H1 (cell line): ENCODE data around the gene CHAC2.

Source experiments
- CEBPB ChIP-seq: IDR thresholded peaks from 2 replicates; pipeline ENCODE4 v1.6.1; 2012; ENCODE audit warnings: low read depth, low read length
- CTCF ChIP-seq, 3 experiments: IDR thresholded peaks; 1 replicate in 2 of 3; 2 replicates in 1 of 3; pipeline versions ENCODE4 v1.5.1 to v1.6.1; 2011; ENCODE audit warnings: low read length in 3 of 3, mild to moderate bottlenecking in 3 of 3, inconsistent platforms in 2 of 3, low read depth in 1 of 3, moderate library complexity in 1 of 3; ENCODE audit not compliant: insufficient read depth in 1 of 3; ENCODE audit errors: control extremely low read depth in 1 of 3
- E2F6 ChIP-seq: IDR thresholded peaks from 2 replicates; pipeline ENCODE4 v1.6.1; 2012; ENCODE audit warnings: inconsistent platforms
- EP300 ChIP-seq, 2 experiments: IDR thresholded peaks; 1 replicate in 1 of 2; 2 replicates in 1 of 2; pipeline ENCODE4 v1.6.1; 2011 to 2012; ENCODE audit warnings: low read depth in 2 of 2, low read length in 2 of 2, mild to moderate bottlenecking in 2 of 2, borderline replicate concordance in 1 of 2, inconsistent platforms in 1 of 2, moderate library complexity in 1 of 2
- EZH2 ChIP-seq: fragments of 200-600 bp; sonication (generic); IDR thresholded peaks from 2 replicates; pipeline ENCODE4 v1.7.1; 2012; ENCODE audit warnings: low read depth, mild to moderate bottlenecking, moderate library complexity, low read length, inconsistent platforms; ENCODE audit not compliant: severe bottlenecking
- GABPA ChIP-seq: IDR thresholded peaks from 2 replicates; pipeline ENCODE4 v1.6.1; 2011; ENCODE audit warnings: mild to moderate bottlenecking, low read length, moderate library complexity, borderline replicate concordance; ENCODE audit not compliant: insufficient read depth
- JUN ChIP-seq: IDR thresholded peaks from 2 replicates; pipeline ENCODE4 v1.6.1; 2011; ENCODE audit warnings: low read depth, mild to moderate bottlenecking, improper control_type of control experiment, low read length
- KDM1A ChIP-seq: fragments of 200-600, 300-600 bp; sonication (generic); IDR thresholded peaks from 2 replicates; pipeline ENCODE4 v1.7.1; 2016; ENCODE audit warnings: mild to moderate bottlenecking, low read length, borderline replicate concordance
- POLR2A ChIP-seq, 2 experiments: IDR thresholded peaks; 1 replicate in 1 of 2; 2 replicates in 1 of 2; pipeline ENCODE4 v1.6.1; 2011; ENCODE audit warnings: low read depth in 2 of 2, low read length in 2 of 2, mild to moderate bottlenecking in 2 of 2; ENCODE audit errors: control extremely low read depth in 1 of 2
- RAD21 ChIP-seq, 2 experiments: IDR thresholded peaks in 1 of 2; conservative IDR thresholded peaks in 1 of 2; 2 replicates each; pipeline ENCODE4 v1.6.1; 2011; ENCODE audit warnings: low read depth in 2 of 2, low read length in 2 of 2, improper control_type of control experiment in 1 of 2, inconsistent platforms in 1 of 2, mild to moderate bottlenecking in 1 of 2, moderate library complexity in 1 of 2
- RFX5 ChIP-seq: IDR thresholded peaks from 2 replicates; pipeline ENCODE4 v1.6.1; 2011; ENCODE audit warnings: low read depth, low read length, improper control_type of control experiment, borderline replicate concordance
- RXRA ChIP-seq: IDR thresholded peaks from 2 replicates; pipeline ENCODE4 v1.6.1; 2011; ENCODE audit warnings: low read depth, mild to moderate bottlenecking, low read length, moderate library complexity; ENCODE audit not compliant: insufficient read depth
- TAF1 ChIP-seq: IDR thresholded peaks from 2 replicates; pipeline ENCODE4 v1.6.1; 2011; ENCODE audit warnings: mild to moderate bottlenecking, low read depth, low read length
- TBP ChIP-seq: IDR thresholded peaks from 2 replicates; pipeline ENCODE4 v1.6.1; 2011; ENCODE audit warnings: low read depth, low read length, improper control_type of control experiment

- TF ChIP-seq EP300 (IDR thresholded peaks at IDR 0.05; ENCODE audit: borderline replicate concordance in 1 of 2, low read depth in 2 of 2, low read length in 2 of 2) (no peak), POLR2A (IDR thresholded peaks at IDR 0.05; ENCODE audit: control extremely low read depth in 1 of 2, low read depth in 2 of 2, low read length in 2 of 2) (no peak), CTCF (IDR thresholded peaks at IDR 0.05; ENCODE audit: control extremely low read depth in 1 of 3, insufficient read depth in 1 of 3, low read depth in 1 of 3, low read length in 3 of 3) (no peak), E2F6 (no peak), RFX5 (no peak), EZH2 (no peak), GABPA (no peak), KDM1A (no peak), TAF1 (no peak), TBP (no peak), CEBPB (no peak), RAD21 (IDR thresholded peaks at IDR 0.05 in 1 of 2, conservative IDR thresholded peaks at IDR 0.05 in 1 of 2; ENCODE audit: low read depth in 2 of 2, low read length in 2 of 2) (no peak), JUN (no peak), RXRA (no peak)
These were observed 33.9 kb downstream of the CHAC2 start for GRCh38 chr2:53801547-53801946.
